Measurements from ENCODE around the gene PROS1. TPM values are rescaled to one million over a fixed set of nuclear protein-coding genes. Genes with fewer than 3 reads are reported as not detected.
A peak's percentile ranks its signal among the peaks of the same experiment; 100 is the strongest.

The PROS1 gene
- polyA plus RNA-seq, 1 donor (not counting 4 experiments of a cell fraction or from before 2014, with no cell fraction given), result 3.8 TPM

DNA sequence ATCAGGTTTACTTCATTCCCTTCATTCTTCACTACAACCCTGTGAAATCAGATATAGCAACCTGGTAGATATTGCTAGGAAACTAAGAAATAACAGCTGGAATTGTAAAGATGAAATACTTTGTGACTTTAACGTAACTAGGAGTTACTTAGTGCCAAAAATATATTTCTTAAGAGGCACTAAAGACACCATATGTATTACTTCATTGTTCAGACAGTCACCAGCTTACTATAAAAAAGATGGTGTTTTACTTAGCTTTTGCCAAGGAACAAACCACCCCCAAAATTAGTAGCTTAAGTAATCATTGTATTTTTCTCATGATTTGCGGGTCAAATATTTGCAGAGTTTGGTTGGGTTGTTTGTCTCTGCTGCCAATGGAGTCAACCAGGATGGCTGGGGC is 62.5 kb downstream of the PROS1 start:
- Histone ChIP-seq H3K27me3 (ENCODE audit: control insufficient read depth, extremely low read depth, insufficient read depth, low read length) (no peaks in the 10 kb centered on the region), H3K9me3 (ENCODE audit: control insufficient read depth, low read depth, low read length) (peaks cover 7% of the 10 kb centered on the region), H3K27ac (ENCODE audit: control insufficient read depth, insufficient read depth, low read length) (no peak overlapping the region), H4K20me1 (ENCODE audit: control insufficient read depth, extremely low read depth, insufficient read depth, low read length) (no peaks in the 10 kb centered on the region), H3K36me3 (ENCODE audit: control insufficient read depth in 2 of 2, extremely low read depth in 1 of 2, insufficient read depth in 2 of 2, low read length in 2 of 2) (no peaks in the 10 kb centered on the region), H3K9ac (ENCODE audit: control insufficient read depth, extremely low read depth, insufficient read depth, low read length) (no peak overlapping the region), H3K4me1 (ENCODE audit: control insufficient read depth, extremely low read depth, insufficient read depth, low read length) (no peaks in the 10 kb centered on the region), H3K4me3 (ENCODE audit: control insufficient read depth in 2 of 3, extremely low read depth in 1 of 3, insufficient read depth in 2 of 3, low read depth in 1 of 3, low read length in 3 of 3) (no peak overlapping the region), H3K9me1 (ENCODE audit: control insufficient read depth, extremely low read depth, insufficient read depth, low read length) (no peaks in the 10 kb centered on the region), H3K79me2 (ENCODE audit: control insufficient read depth, insufficient read depth, low read length) (no peaks in the 10 kb centered on the region), H3K4me2 (ENCODE audit: control insufficient read depth, extremely low read depth, insufficient read depth, low read depth, low read length) (no peak overlapping the region), H2AFZ (ENCODE audit: control insufficient read depth, low read length) (no peak overlapping the region)
- dilution Hi-C loops (cut with MboI; ENCODE audit: extremely low pct_ligation_motif_present, low sequenced_read_pairs), result no loop called here
- TF ChIP-seq, protein P1, sequence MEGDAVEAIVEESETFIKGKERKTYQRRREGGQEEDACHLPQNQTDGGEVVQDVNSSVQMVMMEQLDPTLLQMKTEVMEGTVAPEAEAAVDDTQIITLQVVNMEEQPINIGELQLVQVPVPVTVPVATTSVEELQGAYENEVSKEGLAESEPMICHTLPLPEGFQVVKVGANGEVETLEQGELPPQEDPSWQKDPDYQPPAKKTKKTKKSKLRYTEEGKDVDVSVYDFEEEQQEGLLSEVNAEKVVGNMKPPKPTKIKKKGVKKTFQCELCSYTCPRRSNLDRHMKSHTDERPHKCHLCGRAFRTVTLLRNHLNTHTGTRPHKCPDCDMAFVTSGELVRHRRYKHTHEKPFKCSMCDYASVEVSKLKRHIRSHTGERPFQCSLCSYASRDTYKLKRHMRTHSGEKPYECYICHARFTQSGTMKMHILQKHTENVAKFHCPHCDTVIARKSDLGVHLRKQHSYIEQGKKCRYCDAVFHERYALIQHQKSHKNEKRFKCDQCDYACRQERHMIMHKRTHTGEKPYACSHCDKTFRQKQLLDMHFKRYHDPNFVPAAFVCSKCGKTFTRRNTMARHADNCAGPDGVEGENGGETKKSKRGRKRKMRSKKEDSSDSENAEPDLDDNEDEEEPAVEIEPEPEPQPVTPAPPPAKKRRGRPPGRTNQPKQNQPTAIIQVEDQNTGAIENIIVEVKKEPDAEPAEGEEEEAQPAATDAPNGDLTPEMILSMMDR (optimal IDR thresholded peaks at IDR 0.05 in 1 of 3, IDR thresholded peaks at IDR 0.05 in 1 of 3, conservative IDR thresholded peaks at IDR 0.05 in 1 of 3; ENCODE audit: extremely low read depth in 1 of 3, insufficient read depth in 2 of 3, low read length in 3 of 3), result no peak
- no peak for TF ChIP-seq EZH2 (IDR thresholded peaks at IDR 0.05; ENCODE audit: low read length)
- DNase-seq (ENCODE audit: low read depth, low spot score), result no peak
- no peak for FAIRE-seq

- Histone ChIP-seq H3K27ac (ENCODE audit: control insufficient read depth, insufficient read depth, low read length) (no peak overlapping the region), H3K9me3 (ENCODE audit: control insufficient read depth, low read depth, low read length) (peaks cover 7% of the 10 kb centered on the region), H3K79me2 (ENCODE audit: control insufficient read depth, insufficient read depth, low read length) (no peaks in the 10 kb centered on the region), H3K36me3 (ENCODE audit: control insufficient read depth in 2 of 2, extremely low read depth in 1 of 2, insufficient read depth in 2 of 2, low read length in 2 of 2) (no peaks in the 10 kb centered on the region), H4K20me1 (ENCODE audit: control insufficient read depth, extremely low read depth, insufficient read depth, low read length) (no peaks in the 10 kb centered on the region), H3K9me1 (ENCODE audit: control insufficient read depth, extremely low read depth, insufficient read depth, low read length) (no peaks in the 10 kb centered on the region), H3K27me3 (ENCODE audit: control insufficient read depth, extremely low read depth, insufficient read depth, low read length) (no peaks in the 10 kb centered on the region), H3K9ac (ENCODE audit: control insufficient read depth, extremely low read depth, insufficient read depth, low read length) (no peak overlapping the region), H3K4me2 (ENCODE audit: control insufficient read depth, extremely low read depth, insufficient read depth, low read depth, low read length) (no peak overlapping the region), H2AFZ (ENCODE audit: control insufficient read depth, low read length) (no peak overlapping the region), H3K4me1 (ENCODE audit: control insufficient read depth, extremely low read depth, insufficient read depth, low read length) (no peaks in the 10 kb centered on the region), H3K4me3 (ENCODE audit: control insufficient read depth in 2 of 3, extremely low read depth in 1 of 3, insufficient read depth in 2 of 3, low read depth in 1 of 3, low read length in 3 of 3) (no peak overlapping the region)
- dilution Hi-C loops (cut with MboI; ENCODE audit: extremely low pct_ligation_motif_present, low sequenced_read_pairs), result no loop called here
- peak; percentile 5 for FAIRE-seq
- no peak for DNase-seq (ENCODE audit: low read depth, low spot score)
- TF ChIP-seq, protein P1 (optimal IDR thresholded peaks at IDR 0.05 in 1 of 3, IDR thresholded peaks at IDR 0.05 in 1 of 3, conservative IDR thresholded peaks at IDR 0.05 in 1 of 3; ENCODE audit: extremely low read depth in 1 of 3, insufficient read depth in 2 of 3, low read length in 3 of 3), result no peak
- no peak for TF ChIP-seq EZH2 (IDR thresholded peaks at IDR 0.05; ENCODE audit: low read length)
Measured at GRCh38 chr3:93910097-93910496, 63.6 kb downstream of the PROS1 start.
